ENCODE data around the gene CST7.
"Not testable (repeated sequence)": the region's sequence is repeated elsewhere in the genome, so short reads cannot be mapped to it uniquely, and the experiment has no call there.

CST7 gene

DNA sequence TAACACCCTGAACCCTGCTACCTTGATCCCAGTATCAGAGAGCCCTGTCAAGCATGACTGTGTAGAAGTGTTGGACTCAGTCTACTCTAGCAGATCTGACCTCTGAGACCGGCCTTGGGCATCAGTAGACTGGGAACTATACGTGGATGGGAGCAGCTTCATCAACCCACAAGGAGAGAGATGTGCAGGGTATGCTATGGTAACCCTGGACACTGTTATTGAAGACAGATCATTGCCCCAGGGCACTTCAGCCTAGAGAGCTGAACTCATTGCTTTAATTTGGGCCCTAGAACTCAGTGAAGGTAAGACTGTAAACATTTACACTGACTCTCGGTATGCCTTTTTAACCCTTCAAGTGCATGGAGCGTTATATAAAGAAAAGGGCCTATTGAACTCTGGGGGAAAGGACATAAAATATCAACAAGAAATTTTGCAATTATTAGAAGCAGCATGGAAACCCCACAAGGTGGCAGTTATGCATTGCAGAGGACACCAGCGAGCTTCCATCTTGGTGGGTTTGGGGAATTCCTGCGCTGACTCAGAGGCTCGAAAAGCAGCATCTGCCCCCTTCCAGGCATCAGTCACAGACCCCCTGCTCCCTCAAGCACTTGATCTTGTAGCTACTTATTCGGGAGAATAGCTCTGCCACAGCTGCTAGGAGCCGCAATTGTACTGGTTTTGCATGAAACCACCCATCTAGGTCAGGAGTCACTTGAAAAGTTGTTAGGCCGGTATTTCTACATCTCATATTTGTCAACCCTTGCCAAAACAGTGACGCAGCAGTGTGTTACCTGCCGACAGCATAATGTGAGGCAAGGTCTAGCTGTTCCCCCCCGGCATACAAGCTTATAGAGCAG is 19.0 kb upstream of the CST7 start:
- not testable (repeated sequence) for DNase-seq

DNA sequence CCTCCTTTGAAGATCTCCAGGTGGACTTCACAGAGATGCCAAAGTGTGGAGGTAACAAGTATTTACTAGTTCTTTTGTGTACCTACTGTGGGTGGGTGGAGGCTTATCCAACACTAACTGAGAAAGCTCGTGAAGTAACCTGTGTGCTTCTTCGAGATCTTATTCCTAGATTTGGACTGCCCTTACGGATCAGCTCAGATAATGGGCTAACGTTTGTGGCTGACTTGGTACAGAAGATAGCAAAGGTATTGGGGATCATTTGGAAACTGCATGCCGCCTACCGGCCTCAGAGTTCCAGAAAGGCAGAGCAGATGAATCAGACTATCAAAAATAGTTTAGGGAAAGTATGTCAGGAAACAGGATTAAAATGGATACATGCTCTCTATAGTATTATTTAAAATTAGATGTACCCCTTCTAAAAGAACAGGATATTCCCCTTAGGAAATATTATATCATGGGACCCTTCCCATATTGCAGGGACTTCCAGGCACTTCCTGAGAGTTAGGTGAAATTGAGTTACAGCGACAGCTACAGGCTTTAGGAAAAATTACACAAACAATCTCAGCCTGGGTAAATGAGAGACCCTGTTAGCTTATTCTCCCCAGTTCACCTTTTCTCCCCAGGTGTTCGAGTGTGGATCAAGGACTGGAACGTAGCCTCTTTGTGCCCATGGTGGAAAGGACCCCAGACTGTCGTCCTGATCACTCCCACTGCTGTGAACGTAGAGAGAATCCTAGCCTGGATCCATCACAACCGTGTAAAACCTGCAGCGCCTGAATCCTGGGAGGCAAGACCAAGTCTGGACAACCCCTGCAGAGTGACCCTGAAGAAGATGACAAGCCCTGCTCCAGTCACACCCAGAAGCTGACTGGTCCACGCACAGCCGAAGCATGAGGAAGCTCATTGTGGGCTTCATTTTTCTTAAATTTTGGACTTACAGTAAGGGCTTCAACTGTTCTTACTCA is 18.1 kb upstream of the CST7 start:
- DNase-seq, result not testable (repeated sequence)

DNA sequence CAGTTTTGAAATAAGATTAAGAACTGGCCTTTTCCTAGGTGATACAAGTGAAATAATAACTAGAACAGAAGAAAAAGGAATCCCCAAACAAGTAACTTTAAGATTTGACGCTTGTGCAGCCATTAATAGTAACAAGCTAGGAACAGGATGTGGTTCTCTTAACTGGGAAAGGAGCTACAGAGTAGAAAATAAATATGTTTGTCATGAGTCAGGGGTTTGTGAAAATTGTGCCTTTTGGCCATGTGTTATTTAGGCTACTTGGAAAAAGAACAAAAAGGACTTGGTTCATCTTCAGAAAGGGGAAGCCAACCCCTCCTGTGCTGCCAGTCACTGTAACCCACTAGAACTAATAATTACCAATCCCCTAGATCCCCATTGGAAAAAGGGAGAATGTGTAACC is 17.2 kb upstream of the CST7 start:
- DNase-seq, result not testable (repeated sequence)

DNA sequence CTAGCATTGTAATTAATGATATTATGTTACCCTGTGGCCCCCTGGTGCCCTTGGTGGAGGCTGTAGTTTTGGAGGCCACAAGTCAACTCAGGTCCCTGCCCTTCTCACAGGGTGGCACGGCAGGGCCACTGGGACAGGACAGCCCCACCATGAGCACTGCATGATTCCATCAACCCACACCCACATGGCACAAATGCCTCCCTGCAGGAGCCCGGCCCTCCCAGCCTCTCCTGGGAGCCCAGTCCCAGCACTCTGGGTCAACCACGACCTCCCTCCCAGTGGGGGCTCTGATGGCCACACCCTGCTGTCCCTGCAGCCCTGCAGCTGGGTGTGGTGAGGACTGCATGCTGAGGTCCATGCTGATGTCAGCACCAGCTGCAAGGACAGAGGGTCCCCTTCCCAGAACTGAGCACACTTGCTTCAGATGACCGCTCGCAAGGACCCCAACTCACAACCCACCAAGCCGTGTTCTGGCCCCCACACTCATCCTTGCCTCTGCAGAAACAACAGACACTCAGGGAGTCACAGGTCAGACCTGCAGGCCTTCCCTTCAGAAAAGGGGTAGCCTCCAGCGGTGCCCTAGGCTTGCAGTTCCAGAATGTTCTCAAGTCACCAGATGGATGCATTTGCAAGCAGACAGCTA is 15.7 kb upstream of the CST7 start:
- DNase-seq, result peak; percentile 53

DNA sequence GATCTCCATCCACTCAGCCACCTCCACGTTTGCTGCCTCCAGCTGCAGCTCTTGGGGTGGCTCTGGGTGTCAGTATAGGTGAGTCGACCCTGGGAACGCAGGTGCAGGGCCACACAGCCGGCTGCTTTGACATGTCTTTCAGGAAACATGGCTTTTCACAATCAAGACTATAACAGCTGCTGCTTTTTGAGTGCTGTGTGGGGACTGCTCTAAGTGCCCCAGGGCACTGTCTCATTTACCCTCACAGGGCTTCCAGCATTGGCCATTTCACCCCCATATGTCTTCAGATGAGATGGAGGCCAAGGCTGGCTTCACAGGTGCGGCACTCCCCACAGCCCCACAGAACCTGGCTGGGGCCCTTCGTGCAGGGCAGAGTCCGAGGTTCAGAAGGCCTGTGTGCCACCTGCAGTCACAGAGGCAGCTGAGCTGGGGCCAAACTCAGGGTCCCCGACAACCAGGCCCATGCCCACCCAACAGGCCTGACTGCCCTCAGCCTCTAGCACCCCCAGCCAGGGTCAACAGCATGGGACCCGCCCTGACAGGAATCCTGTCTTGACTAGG is 14.9 kb upstream of the CST7 start:
- DNase-seq, result peak; percentile 52

DNA sequence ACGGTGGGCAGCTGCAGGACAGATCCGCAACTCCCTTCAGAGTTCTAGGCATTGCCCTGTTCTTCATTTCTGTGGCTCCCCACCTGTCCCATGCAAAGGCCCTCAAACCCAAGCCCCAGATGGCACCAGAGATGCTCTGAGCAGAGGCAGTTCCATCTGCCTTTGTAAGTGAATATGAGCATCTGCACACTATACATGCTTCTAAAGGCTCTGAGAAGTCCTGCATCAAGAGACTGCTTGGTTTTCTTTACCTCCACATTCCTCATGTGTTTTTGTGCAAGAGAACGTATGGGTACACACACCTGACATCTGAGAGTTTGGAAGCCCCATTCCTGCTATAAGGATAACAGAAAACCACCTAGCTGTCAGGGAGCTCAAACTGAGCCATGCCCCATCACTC is 14.4 kb upstream of the CST7 start:
- DNase-seq, result no peak

DNA sequence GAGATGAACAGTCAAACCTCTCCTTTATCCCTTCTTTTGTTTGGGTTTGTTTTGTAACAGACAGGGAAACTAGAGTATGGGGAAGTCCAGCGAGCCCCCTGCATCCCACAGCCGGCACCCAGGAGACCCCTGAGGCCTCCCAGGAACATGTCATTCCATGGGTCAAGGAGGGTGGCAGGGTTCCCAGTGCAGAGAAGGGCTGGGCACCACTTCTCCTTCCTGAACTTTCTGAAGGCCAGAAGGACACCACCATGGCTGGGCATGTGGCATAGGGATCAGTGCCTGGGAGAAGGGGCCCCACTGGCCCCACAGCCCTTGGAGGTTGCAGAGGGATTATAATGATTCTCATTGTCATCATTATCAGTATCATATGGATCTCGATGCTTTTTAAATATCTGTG is 13.9 kb upstream of the CST7 start:
- DNase-seq, result peak; percentile 32

DNA sequence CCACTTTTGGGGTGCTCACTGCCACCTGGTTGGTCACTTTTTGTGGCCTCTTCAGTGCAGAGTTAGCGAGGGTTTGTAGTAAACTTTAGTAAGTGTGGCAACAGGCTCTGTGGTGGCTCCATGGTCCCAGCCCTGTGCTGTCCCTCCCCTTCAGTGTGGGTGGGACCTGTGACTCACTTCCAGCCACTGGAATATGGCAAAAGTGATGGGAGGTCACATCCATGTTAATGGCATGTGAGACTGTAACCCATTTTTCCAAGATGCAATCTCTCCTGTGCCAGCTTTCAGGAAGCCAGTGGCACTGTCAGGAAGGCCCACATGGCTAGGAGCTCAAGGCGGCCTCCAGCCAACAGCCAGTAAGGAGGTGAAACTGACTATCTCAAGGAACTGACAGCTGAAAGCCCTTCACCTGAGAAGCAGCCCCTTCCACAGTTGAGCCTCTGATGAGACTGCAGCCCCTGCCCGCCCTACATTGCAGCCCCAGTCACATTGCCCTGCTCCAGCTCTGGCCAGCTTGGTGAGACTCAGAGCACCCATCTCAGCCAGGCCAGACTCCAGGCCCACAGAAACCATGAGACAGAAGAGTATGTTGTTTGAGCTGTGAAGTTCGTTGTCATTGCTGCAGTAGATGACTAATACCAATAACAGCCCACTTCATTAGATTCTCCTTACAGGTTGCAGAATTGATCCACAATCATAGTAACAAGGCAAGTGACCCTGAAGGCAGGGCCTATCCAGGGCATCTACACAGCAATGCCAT is 13.1 kb upstream of the CST7 start:
- DNase-seq, result peak; percentile 45

DNA sequence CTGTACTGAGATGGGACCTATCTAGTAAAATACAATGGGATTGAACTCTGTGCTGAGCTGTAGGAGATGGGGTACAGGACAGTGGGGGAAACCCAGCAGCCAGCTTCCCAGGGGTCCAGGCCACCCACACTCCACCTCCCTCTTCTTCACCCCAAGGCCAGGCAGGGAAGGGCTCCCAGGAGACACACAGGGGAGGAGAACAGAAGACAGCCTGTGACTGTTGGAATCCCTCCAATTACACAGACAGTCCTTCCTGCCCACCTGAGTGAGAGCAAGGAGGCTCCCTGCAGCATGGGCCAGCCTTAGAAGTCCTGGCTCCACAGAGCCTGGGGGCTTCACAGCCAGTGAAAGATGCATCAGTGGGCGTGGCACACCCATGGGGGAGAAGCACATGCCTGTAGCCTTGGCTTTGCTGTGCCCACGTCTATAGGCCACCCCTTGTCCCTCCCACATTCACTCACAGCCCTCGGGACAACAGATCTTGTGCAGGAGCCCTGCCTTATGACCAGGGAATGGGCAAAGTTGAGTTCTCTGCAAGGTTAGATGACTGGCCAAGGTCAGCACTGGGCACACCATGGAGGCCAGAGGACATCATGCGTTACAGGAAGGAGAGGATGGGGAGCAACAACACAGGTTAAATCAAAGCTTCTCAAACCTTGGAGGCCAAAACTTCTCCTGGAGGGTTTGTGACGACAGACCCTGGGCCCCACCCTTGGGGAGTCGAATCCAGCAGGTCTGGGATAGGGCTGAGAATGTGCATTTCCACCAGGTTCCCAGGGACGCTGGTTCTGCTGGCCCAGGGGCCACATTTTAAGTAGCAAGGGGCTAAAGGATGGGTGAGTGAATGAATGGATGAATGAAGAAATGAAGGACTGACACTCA is 12.3 kb upstream of the CST7 start:
- peak; percentile 32 for DNase-seq

DNA sequence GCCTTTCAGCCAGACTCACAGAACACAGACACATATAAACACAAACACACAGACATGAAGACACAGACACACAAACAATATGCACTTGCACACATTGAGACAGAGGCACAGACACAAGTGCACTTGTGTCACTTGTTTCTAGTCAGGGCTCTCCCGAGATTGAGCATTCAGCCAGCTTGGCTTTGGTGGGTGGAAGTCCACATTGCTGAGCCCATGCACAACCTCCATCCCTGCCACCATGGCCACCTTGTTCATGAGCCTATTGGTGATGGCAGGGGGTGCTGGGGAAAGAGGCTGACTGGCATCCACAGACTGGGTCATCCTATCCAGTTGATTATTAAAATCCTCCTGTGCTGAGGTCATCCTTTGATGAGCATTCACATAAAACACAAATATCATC is 11.5 kb upstream of the CST7 start:
- DNase-seq, result peak; percentile 46

DNA sequence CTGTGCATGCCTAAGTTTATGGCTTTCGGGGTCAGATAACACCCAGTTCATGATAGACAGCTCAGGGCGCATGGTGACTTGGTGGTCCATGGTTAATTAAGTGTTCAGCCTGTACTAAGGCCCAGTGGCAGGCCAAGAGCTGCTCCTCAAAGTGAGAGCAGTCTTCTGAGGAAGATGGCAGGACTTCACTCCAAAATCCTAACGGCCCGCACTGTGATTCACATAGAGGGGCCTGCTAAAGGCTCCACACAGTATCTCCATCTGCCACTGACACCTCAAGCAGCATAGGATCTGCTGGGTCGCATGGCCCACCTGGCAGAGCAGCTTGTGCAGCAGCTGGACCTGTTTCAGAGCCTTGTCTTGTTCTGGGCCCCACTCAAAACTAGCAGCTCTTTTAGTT is 10.6 kb upstream of the CST7 start:
- no peak for DNase-seq

DNA sequence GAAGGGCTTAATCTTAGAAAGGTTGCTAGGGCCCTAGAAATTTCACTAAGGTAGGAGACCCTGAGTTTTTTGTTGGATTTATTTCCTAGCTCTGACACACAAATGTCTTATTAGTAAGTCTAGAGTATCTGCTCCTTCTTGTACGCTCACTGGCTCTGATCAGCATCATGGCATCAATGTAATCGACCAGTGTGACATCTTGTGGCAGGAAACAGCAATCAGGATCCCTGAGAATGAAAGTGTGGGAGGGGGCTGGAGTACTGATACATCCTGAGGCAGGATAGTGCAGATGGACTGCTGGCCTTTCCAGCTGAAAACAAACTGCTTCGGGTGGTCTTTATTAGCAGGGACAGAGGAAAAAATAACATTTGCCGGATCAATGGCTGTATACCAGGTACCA is 10.0 kb upstream of the CST7 start:
- DNase-seq, result no peak

DNA sequence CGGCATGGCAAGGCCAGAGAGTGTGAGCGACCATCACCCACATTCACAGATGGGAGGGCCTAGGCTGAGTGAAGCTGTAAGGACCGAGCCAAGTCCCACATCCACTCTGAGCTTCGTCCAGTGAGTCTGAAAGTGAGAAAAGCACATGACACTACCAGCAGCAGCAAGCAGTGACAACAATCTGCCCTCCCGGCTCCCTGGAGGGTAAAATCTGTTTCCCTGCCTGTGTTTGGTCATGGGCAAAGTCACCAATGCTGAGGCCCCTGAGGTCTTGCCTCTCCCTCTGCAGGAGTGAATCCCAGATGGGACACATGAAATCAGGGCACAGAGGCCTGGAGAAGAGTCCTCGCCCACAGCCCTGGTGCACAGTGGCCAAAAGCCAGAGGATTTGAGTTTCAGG is 6.4 kb upstream of the CST7 start:
- no peak for DNase-seq

DNA sequence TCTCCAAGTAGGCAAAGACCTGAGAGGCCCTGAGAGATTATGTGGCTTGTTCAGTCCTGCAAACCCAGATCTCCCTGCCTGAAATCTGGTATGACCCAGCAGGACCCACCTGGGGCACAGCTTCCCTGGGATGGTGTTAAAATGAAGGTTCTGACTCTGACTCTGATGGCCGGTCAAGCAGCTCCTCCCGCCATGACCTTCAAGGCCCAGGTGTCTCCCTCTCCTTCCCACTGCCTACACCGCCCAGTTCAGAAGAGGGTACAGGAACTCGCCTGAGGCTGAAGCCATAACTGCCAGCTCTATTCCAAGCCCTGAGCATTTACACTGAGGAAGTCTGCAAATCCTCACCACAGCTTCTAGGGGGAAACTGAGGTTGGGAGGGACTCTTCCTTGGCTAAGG is 5.9 kb upstream of the CST7 start:
- DNase-seq, result no peak

DNA sequence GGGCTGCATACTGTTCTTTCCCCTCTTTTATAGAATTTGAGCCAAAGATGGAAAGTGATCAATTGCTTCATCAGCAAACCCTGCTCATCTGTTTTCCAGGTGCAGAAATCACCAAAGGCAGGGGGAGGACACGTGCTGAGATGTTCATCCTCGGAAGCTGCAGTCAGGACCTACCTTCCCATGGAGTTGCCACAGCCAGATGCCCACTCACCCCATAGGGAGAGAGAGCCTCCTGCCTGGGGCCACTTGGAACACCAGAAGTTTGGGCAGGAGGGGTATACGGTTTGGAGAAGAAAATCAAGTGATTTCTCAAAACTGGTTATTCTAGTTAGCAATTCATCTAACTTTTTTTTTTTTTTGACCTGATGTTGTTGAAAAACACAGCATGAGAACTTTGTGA is 5.3 kb upstream of the CST7 start:
- no peak for DNase-seq

DNA sequence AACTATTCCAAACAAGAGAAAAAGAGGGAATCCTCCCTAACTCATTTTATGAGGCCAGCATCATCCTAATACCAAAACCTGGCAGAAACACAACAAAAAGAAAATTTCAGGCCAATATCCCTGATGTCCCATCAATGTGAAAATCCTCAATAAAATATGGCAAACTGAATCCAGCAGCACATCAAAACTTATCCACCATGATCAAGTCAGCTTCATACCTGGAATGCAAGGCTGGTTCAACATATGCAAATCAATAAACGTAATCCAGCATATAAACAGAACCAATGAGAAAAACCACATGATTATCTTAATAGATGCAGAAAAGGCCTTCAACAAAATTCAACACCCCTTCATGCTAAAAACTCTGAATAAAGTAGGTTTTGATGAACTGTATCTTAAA is 2.7 kb upstream of the CST7 start:
- DNase-seq, result not testable (repeated sequence)

DNA sequence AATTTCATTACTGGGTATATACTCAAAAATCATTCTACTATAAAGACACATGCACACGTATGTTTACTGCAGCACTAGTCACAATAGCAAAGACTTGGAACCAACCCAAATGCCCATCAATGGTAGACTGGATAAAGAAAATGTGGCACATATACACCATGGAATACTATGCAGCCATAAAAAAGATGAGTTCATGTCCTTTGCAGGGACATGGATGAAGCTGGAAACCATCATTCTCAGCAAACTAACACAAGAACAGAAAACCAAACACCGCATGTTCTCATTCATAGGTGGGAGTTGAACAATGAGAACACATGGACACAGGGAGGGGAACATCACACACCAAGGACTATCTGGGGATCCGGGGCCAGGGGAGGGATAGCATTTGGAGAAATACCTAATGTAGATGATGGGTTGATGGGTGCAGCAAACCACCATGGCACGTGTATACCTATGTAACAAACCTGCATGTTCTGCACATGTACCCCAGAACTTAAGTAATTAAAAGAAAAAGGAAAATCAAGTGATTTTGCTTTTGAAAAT is 602 bp upstream of the CST7 start:
- DNase-seq, result peak; percentile 67

DNA sequence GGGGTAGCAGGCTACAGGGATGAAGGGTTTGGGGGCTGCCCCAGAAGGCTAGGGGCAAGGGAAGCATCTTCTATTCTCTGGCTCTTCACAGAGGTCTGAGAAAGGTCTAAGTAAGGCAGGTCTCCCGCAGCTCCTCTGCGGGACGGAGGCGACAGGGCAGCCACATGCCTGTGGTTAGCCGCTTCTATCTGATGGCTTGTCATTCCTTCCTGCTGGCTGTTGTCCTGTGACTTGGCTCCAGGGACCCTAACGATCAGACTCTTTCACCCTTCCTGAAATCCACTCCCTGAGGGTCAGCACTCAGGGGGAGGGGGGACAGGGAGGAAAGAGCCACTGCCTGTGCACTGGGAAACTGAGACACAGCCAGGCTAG is 673 bp downstream of the CST7 start:
- peak; percentile 74 for DNase-seq

DNA sequence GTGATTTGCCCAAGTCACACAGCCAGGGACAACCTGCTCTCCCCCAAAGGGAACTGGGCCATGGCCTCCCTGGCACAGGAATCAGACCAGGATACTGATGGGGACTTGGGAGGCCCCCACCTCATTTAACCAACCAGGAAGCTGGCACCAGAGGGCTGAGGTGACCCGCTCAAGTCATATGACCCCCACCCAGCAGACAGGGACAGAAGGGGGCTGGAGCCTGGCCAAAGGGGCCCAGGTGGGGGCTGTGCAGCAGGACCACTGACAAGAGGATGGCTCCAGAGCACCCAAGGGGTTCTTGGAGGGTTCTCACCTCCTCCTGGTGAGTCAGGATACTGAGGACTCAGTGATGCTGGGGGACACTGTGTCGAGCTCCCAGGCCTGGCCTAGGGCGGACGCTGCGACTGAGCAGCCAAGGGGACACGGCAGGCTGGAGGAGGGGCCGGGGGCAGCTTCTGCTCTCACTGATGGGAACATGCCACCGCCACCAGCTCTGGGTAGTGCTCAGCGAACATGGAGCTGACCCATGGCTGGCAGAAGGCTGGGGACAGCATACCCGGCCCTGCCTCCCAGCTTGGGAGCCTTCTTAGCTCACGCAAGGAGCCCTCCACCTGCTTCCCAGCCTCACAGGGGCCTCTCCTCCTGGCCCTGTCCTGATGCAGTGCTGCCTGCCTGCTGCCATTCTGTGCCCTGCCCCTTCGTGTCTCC is 1.2 kb downstream of the CST7 start:
- DNase-seq, result peak; percentile 65

DNA sequence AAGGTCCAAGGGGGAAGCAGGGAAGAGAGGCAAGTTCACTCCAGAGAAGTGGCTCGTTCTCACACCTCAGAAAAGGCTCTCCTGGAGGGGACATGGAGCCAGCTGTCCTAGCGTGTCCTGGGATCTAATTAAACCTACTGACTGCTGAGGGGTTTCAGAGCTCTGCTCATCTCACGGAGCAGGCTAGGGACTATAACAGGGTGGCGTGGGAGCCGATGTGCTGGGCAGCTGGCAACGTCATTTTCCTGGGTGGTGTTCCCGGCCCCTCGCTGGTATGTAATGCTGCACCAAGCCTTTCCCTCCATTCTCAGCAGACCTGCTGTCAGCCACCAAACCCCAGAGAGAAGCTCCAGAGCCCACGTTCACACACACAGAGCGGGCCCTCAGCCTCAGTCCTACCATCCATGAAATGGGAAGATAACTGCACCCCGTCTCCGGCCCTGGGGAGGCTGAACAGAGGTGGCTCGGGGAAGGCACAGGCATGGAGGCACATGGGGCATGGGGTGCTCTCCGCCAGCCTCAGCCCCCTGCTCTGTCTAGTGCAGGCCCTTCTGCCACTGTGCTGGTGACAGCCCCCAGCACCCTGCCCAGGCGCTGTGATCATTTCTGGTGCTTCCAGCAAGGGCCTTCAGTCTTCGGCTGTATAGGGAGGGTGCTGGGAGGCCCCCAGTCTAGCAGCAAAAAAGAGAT is 1.9 kb downstream of the CST7 start:
- DNase-seq, result no peak

Data from activated CD8-positive, alpha-beta memory T cell treated with anti-CD3 and anti-CD28 coated beads for 24 hours (primary cell).